ENCODE results near the gene DMAP1.

DMAP1 gene

DNA sequence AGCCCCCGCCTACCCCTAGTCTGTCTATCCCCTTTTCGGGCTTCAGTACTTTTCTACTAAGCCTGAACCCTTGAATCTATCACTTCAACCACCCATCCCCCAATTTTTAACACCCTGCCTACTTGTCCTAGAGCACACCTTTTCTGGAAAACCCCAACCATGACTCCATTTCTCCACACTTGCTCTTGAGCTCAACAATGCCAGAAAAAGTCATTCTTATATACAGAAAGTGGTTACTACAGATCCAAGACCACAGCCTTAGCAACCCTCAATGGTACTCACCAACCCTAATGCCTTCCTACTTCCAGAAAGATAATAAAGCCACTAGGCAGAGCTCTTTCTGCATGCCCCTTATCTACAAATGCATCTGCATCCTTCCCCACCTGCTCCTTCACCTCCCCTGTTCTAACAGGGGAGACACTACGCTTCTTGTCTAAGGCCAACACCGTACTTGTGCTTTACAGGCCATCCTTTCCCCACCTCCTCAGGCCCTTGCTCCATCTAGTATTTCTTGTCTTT is 41.2 kb downstream of the DMAP1 start:
- no peak for DNase-seq (ENCODE audit: low read depth, low spot score)

DNA sequence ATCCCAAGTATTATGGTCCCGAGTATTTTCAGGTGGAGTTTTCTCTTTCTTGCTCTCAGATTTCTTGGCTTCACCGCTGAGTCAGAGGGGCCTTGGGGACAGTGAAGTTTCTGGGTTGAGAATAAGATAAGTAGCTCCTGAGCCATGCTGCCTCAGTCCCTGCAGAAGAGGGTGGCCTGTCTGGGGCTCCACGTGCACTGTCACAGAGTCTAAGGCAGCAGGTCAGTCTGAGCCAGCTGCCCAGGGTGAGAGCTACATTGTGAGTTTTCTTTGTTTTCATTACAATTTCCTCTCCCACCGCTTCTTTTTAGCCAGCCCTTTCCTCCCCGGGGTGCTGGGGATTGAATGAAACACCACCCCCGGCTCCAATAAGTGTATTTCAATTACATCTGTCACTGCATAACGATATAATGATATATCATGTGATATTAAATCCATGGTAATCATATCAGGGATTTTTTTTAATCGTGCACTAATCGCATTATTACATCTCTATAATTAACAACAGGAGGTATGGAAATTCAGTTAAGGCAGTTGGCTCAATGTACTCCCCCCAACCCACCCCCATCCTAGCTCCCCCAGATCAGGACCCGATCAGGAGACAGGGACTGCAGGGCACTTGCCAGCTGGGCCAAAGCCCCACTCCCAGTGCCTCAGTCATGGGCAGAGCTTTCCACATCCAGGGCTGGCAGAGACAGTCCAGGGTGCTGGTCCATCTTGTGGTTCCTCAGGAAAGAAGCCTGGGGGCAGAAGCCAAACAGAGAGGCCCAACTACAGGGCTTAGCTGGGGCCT is 43.7 kb downstream of the DMAP1 start:
- DNase-seq (ENCODE audit: low read depth, low spot score), result no peak

DNA sequence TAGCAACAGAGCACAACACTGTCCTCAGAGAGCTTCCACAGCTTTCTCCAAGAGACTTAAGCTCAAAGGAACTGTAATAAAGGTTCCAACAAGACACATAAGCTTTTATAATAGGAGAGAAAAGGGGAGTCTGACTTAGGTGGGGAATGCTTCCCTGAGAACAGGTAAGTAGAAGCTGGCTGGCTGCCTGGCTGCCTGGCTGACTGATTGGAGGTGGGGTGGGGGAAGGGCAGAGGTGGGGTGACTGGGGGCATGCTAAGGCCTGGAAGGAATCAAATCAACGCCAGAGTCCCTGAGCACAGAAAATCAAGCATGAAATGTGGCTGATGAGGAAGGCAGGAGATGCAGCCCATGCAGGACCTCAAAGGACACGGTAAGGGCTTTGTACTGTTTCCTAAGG is 45.8 kb downstream of the DMAP1 start:
- no peak for DNase-seq (ENCODE audit: low read depth, low spot score)

DNA sequence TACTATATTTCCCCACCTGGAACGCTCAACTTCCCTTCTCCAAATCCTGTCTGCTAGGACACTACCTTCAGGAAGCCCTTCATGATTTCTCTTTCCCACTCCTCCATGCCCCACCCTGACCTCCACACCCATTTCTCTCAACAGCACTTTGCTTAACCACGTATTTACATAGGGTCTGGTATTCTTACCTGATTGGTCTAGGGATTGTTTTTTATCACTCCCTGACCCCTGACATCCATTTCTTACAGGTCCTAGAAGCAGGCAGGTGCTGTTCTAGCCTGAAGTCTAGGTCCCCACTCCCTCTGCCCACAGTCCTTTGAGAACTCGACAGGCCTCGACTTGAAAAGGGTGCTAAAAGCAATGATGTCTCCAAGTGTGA is 47.5 kb downstream of the DMAP1 start:
- no peak for DNase-seq (ENCODE audit: low read depth, low spot score)

DNA sequence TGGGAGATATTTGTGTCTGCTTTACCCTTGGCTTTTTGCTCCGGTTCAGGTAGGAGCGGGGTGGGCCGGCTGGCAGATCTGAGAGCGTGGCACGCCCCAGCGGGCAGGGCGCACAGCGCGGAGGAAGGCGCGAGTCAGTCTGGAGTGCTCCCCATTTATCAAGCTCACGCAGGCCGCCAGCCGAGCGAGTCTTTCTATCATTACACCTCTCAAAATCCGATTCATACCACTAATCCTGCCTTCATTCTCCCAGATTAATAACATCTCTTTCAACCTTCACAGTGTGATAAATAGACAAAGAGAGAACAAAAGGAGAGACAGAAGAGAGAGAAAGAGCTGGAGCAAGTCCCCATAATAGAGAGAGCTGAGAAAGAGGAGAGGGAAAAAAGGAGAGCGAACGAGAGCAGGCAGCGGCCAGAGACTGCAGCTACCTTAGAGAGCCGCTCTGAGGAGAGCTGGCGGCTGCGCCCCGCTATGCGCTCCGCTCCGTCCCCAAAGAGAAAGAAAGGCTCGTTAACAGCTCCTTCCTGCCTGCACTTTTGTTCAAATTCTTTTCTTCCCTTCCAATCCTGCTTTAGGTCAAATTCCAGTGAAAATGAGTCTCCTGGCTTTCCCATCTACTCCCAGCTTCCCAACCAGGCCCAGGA is 48.0 kb downstream of the DMAP1 start:
- DNase-seq (ENCODE audit: low read depth, low spot score), result no peak

DNA sequence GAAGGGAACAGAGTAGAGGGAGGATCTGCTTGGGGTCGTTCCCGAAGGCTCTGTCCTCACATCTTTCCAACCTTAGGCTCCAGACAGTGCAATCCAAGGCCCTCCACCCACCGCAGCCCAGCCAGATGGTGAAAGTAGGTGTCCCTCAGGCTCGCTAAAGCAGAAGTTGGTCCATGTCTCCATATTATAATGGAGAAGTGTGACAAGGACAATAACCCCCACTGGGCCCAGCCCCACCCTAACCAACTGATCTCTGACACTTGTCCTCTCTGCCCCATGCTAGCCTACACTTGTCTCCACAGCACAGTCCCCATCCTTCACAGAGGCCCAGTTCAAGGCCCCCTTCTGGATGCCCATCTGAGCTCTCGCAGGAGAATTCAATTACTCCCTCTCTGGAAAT is 48.7 kb downstream of the DMAP1 start:
- DNase-seq (ENCODE audit: low read depth, low spot score), result no peak

DNA sequence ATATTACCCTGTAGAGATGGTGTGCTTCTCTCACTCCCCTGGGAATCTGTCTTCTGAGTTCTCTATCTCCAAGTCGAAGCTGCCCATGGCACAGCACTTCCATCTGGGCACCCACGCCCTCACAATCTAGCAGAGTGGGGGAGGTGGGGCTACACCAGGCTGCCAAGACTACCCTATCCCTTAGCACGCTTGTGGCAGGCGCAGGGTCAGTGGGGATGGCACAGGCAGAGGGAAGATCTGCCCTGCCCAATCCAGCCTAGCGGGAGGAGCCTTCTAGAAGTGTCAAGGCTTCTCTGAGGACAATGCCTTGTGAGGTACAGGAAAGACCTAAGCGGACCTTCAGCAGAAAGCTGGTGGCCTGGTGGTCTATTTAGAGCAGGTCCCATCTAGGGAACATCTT is 49.1 kb downstream of the DMAP1 start:
- no peak for DNase-seq (ENCODE audit: low read depth, low spot score)

DNA sequence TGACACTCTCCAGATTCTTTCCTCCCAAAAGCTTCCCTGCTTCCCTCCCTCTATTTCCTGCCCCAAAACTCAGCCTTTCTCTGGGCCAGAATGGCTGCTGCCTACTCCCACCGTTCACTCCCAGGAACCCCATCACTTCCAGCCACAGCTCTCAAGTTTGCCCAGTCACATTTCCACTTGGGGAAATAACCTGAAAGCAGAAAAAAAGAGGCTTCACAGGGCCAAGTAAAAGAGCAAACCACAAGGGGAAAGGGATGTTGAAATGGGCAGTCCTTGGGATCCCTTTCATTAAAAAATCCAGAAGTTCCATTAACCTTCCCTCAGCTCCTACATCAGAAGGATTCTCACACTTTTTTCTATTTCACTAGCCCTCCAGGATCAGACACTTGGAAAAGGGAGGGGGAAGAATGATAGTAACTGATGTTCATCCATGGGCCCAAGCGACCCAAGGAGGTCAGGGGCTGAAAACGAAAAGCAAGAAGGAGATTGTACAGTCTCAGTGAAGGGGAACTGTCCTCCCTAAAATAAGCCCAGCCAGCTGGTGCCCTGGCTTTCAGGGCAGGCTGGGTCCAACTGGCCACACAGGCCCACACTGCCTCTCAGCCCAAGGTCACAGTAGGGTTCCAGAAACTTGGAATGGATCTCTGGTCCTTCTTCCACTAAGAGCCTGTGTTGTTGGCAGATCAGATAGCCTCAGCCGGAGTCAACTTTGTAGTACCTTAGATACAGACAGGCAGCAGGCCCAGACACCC is 49.7 kb downstream of the DMAP1 start:
- DNase-seq (ENCODE audit: low read depth, low spot score), result no peak

DNA sequence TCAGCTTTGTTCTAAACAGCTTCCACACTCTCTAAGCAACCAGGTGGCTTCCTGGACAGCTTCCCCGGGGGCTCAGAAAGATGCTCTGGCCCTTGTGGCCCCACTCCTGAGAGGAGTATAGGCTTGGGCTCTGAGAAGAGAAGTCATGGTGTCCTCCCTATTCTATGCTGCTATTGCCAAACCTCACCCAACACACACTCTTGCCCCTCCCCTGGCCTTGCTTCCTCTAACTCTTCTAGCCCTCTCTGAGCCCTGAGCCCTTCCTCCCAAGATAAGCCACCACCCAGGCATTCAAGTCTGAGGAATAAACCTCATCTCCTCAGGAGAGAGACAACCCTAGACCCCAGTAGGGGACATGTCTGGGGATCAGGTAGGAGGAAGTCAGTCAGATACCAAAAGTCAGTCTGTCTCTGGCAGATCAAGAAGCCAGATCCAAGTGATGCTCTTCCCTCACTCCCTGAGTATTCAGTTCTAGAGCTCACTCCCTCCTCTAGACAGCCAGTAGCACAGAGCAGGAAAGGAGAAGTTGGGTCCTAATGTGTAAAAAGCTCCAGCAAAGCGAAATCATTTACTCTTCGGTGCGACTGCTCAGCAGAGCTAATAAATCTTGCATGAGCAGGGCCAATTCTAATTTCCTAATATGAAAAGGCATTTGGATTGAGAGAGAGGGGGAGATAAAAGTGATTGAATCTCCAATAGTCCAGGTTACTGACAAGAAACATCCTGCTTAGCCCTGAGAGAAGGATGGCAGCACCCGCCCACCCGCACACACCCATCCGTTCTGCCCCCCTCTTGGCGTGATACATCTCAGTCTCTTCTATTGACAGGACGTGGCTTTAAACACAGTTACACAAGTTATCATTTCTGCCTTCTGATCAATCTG is 50.5 kb downstream of the DMAP1 start:
- no peak for DNase-seq (ENCODE audit: low read depth, low spot score)

DNA sequence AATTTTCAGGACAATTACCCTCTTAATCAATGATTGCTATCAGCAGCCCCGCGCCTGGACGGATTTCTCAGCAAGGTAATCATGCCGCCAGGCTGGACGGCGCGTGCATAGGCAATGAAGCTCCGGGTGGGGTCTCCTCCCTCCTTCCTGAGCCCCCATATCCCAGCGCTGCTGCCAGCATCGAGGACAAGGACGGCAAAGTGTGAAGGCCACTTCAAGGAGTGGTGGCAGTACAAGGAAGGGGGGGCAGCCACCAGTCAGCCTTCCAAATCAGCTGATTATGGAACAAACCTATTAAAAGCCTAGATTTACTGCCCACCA is 51.1 kb downstream of the DMAP1 start:
- no peak for DNase-seq (ENCODE audit: low read depth, low spot score)

DNA sequence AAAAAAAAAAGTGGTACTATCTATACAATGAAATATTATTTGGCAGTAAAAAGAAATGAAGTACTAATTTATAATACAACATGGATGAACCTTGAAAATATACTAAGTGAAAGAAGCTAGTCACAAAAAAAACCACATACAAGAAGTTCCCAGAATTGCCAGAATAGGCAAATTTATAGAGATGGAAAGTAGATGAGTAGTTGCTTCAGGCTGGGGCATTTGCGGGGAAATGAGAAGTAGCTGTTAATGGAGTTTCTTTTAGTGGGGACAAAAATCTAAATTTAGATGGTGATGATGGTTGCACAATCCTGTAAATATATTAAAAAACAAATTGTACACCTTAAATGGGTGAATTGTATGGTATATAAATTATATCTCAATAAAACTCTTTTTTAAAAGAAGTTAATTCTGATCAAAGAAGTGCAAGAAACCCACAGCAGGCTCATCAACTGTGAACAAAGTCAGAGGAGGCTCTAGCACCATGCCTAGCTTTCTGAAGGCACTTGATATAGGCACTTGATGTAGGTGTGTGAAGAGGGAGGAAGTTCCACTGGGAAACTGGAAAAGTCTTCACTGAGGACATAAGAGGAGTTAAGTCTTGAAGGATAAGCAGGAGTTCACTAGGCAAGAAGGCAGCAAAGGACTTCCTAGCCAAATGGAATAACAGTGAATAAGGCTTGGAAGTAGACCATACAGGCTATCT is 52.5 kb downstream of the DMAP1 start:
- no peak for DNase-seq (ENCODE audit: low read depth, low spot score)

DNA sequence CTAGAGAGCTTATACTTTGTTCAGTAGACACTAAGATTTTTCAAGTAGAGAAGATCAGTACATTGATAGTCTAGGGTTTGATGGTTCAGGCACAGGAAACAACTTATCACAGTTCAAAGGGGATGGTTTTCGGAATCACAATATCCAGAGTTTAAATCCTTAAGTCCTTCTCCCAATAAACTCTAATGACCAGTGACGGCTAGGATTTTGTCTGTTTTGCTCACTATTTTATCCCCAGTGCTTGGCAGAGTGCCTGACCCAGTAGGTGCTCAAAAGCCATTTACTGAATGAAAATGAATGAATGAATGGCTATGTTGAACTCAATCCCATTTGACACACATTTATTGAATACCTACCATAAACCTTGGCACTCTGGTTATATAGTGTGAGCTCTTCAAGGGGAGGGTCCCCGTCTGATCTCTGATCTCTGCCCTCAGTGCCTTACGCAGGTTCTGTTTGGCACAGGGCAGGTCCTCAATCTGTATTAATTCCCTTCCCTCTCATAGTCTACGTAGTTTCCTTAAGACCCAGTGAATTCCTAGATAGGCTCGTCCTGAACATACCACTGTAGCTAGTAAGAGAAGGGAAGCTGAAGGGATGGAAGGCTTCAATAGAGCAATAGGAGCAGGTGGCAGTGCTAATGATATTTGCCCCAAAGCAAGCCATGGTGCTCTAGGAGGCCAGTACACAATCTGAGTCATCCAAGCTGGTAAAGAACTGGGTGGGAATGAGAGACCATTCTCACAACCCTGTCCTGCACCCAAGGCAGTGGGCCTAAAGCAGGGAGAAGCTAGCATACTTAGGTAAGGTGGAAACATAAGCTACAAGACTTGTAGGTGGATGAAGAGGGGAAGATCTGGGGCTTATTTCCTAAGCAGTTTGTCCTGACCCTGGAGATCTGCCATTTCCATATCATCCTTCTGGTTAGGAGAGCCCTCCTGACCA is 53.4 kb downstream of the DMAP1 start:
- DNase-seq (ENCODE audit: low read depth, low spot score), result no peak

DNA sequence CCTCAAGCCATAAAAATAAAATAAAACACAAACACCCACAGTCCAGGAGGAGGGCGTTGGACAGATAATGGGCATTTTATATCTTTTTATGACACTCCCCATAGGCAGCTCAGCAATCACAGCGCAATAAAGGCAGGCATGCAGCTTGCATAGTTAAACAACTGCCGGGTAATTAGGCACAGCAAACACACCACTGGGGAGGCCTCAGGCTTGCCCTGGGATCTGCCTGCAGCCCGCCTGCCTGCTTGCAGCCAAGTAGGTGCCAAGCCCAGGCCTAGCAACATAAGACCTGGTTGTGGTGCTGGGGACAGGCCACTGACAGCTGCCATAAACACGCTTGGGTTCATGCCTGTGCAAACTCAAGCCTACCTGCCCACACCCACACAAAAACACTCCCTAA is 54.2 kb downstream of the DMAP1 start:
- no peak for DNase-seq (ENCODE audit: low read depth, low spot score)

DNA sequence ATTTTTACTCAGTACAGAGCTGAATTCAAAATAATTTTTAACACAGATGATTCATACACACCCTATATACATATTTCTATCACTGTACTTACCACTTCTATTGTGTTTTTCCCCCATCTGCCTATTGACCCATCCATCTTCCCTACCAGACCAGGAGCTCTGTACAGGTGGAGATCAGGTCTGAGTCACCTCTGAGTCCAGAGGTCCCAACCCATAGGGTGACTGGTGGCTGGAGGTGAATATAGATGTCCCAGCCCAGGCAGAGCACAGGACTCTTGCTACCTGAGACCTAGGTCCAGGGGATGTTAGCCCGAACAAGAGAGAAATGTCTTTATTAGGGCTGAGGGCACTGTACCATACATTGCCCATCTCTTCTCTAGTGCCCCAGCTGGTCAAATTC is 54.8 kb downstream of the DMAP1 start:
- DNase-seq (ENCODE audit: low read depth, low spot score), result no peak

All from astrocyte of the hippocampus (primary cell).